Testis (tissue), 2 donors: ENCODE results near the gene HS1BP3.

ENCODE experiments used
- CTCF ChIP-seq, 3 experiments: fragments of 450-650 bp in 2 of 3; fragments of 200-600 bp in 1 of 3; sonication (generic) in 1 of 3; IDR thresholded peaks; one replicate each; pipeline ENCODE4 v1.5.1; 2016 to 2019; ENCODE audit warnings: antibody characterized with exemption in 3 of 3, mild to moderate bottlenecking in 2 of 3, moderate library complexity in 1 of 3
- POLR2A ChIP-seq: fragments of 450-650 bp; IDR thresholded peaks from one replicate; pipeline ENCODE4 v1.6.1; 2017; ENCODE audit warnings: antibody characterized with exemption, mild to moderate bottlenecking, moderate library complexity

DNA sequence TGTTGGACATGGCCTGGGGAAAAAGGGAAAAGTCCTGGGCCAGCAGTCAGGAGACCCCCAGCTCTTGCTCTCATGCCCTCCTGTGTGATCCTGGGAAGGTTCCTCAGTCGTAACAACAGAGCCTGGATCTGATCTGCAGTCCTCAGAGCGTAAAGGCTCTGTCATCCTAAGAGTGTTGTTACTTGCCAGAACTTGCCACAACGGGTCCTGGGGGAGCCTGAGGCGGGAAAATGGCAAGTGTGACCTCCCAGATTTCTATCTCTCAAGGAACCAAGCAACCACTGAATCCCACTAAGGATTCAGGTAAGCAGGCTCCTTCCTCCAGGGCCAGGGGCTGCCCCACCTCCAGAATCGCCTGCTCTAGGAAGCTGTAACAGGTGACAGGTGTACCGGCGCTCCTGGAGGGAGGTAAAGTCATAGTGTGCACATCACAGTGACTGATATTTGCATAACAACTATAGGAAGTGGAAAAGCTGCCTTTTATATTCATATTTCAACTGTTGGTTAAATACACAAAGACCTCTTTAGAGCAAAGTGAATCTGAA, 18.4 kb downstream of the HS1BP3 start:
- TF ChIP-seq CTCF (IDR thresholded peaks at IDR 0.05) (no peak), POLR2A (no peak)
